HL-60/S4 (cell line): ENCODE results near the gene ALG2.
"Not testable (repeated sequence)": the region's sequence is repeated elsewhere in the genome, so short reads cannot be mapped to it uniquely, and the experiment has no call there.

Source experiments
- in situ Hi-C: fragments of 300-500 bp; cut with MboI; formaldehyde crosslinking; loops from 2 replicates; pipeline ENCODE4 v1.14.3; 2022; ENCODE audit warnings: low sequenced_read_pairs

ALG2 gene

GRCh38 chr9:99239341-99240060 lies 17.8 kb upstream of the ALG2 start:
- in situ Hi-C loops = no loop called here

GRCh38 chr9:99238331-99238730 lies 16.6 kb upstream of the ALG2 start:
- in situ Hi-C loops = no loop called here

DNA sequence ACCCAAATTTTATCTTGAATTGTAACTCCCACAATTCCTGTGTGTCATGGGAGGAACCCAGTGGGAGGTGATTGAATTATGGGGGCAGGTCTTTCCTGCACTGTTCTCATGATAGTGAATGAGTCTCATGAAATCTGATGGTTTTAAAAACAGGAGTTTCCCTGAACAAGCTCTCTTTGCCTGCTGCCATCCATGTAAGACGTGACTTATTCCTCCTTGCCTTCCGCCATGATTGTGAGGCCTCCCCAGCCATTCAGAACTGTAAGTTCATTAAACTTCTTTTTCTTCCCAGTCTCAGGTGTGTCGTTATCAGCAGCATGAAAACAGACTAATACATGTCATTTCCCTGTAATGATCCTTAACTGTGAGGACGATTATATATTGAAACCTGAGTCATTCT lies 16.1 kb upstream of the ALG2 start:
- in situ Hi-C loops = not testable (repeated sequence)

DNA sequence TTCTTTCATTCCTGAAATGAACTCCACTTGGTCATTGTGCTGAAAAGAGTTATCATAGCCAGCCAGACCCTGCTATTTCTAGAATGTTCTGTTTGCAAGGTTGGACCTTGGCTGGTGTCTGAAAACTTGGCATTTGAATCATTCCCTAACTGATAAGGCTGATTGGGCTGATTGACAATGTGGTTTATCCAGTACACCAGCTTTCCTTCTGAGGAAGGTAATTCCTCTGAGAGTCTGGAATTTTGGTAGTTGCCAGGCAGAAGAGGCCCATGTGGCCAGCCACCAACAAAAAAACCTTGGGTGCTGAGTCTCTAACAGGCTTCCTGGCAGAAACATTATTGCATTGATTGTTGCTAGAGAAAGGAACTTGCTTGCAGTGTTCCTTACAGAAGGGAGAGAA lies 15.6 kb upstream of the ALG2 start:
- in situ Hi-C loops = no loop called here

DNA sequence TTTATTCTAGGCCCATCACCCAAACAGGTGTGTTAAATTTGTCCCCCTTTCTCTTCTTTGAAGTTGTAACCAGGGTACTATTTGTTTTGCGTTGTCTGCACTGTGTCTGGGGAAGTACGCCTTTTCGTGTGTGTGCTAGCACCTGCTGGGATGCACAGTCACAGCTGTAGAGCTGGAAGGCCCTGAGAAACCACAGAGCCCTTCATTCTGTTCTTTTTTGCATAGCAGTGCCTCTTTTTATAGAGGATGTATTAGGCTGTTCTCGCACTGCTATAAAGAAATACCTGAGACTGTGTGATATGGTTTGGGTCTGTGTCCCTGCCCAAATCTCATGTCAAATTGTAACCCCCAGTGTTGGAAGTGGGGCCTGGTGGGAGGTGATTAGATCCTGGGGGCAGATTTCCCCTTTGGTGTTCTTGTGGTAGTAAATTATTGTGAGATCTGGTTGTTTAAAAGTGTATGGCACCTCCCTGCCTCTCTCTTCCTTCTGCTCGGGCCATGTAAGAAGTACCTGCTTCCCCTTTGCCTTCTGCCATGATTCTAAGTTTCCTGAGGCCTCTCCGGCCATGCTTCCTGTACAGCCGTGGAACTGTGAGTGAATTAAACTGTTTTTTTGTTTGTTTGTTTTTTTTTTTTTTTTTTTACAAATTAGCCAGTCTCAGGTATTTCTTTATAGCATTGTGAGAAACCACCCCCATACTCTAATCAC lies 14.3 kb upstream of the ALG2 start:
- in situ Hi-C loops = no loop called here

GRCh38 chr9:99235069-99235468 lies 13.3 kb upstream of the ALG2 start:
- in situ Hi-C loops = no loop called here

- in situ Hi-C loops = no loop called here
Observed at GRCh38 chr9:99234618-99235017, 12.9 kb upstream of the ALG2 start.

DNA sequence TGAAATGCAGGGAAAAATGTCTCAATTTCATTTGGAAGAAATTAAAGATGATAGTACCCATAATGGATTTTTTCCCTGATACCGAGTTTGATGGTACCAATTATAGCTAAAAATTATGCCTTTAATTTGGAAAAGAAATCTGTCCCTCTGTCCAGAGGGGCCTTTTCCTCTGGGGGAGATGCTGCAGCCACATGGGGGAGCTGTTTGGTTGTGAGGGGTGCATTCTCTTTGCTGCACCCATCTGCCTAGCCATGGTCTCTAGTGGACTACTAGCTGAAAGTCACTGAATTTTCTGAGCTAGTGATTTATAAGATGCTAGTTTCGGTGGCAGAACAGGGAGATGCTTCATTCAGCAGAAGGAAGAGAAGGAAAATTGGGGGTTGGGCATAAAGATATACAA lies 10.0 kb upstream of the ALG2 start:
- in situ Hi-C loops = no loop called here

GRCh38 chr9:99230206-99230605 lies 8.5 kb upstream of the ALG2 start:
- in situ Hi-C loops = no loop called here

DNA sequence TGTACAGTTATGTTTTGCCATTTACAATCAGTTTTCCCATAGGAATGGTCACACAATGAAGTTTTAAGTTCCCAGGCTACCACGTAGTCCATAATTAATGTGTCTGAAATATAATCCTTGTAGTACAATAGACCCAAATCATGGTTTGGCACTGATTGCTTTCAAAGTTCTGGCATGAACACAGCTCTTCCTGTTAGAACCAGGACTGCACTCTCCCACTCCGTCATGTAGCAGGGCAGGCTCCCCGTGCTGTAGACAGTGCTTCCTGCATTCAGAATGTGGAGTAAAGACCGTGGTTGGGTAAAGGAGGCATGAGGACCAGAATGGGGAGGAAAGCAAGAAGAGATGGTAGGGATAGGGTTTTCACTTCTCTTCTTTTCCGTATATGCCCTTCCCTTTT lies 4.3 kb upstream of the ALG2 start:
- in situ Hi-C loops = no loop called here

DNA sequence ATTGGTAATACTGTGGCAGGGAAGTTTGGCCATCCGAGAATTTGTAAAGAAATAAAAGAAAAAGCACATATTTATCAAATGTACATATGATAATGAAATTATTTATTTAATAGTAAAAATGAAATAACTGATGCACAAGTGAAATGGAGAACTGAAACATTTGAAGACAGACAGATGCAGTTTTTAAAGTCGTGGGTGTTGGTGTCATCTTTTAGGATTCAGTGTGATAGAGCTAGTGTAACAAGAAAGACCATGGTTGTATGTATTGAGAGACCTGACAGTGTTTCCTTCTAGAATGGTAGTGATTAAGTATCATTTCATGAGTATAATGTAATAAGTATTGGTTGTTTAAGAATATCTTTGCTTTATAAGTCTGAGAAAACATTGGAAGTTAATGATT lies 2.7 kb upstream of the ALG2 start:
- in situ Hi-C loops = no loop called here

- in situ Hi-C loops = no loop called here
Observed at GRCh38 chr9:99222416-99223270, 901 bp upstream of the ALG2 start.

- in situ Hi-C loops = no loop called here
Observed at GRCh38 chr9:99221266-99221620, 499 bp downstream of the ALG2 start.

- in situ Hi-C loops = no loop called here
Observed at GRCh38 chr9:99220011-99220410, 1.7 kb downstream of the ALG2 start.

- in situ Hi-C loops = no loop called here
Observed at GRCh38 chr9:99216073-99216472, 5.7 kb downstream of the ALG2 start.

GRCh38 chr9:99213197-99213596 lies 8.5 kb downstream of the ALG2 start:
- in situ Hi-C loops = no loop called here

- in situ Hi-C loops = no loop called here
Observed at GRCh38 chr9:99211746-99212145, 10.0 kb downstream of the ALG2 start.

- in situ Hi-C loops = no loop called here
Observed at GRCh38 chr9:99210572-99210971, 11.2 kb downstream of the ALG2 start.

- in situ Hi-C loops = no loop called here
Observed at GRCh38 chr9:99201603-99202002, 20.1 kb downstream of the ALG2 start.

- in situ Hi-C loops = loop anchor here (25.0 kb wide), 2 partner anchors 812 to 1387 kb away; partner anchors contain the start of gene CAVIN4
Observed at GRCh38 chr9:99199938-99200539, 21.7 kb downstream of the ALG2 start.

DNA sequence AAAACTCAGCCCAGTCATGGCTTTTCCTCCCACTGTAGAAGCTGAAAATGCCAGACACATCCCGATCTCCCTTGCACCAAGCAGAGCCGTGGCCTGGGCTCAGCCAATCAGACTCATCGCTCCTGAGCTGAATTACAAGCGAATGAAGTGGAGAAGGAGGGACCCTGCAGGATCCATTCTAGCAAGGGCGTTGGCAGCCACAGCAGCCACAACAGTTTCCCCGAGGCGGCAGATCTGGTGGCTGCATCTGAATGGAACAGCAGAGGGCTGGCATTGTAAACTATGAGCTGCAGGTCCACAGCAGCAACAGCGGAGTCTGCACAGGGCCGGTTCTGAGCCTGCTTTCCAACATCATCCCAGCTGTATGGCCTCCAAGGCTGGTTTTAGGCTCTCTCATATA lies 23.8 kb downstream of the ALG2 start:
- in situ Hi-C loops = loop anchor here (25.0 kb wide), 2 partner anchors 814 to 1389 kb away; partner anchors contain the start of gene CAVIN4
